ENCODE measurements around the gene SULT2B1.

GRCh38 chr19:48615231-48616040, 63.5 kb downstream of the SULT2B1 start:
- no peak for TF ChIP-seq POLR2A (IDR thresholded peaks at IDR 0.05)
- TF ChIP-seq CTCF (IDR thresholded peaks at IDR 0.05) = no peak
